SU-DHL-6 (cell line): ENCODE measurements around the gene ALPK1.

Experiments used
- H2AFZ ChIP-seq: fragments of 200-600 bp; sonication (generic); 2 replicates; pipeline ENCODE4 v1.6.1; 2014; ENCODE audit warnings: low read depth, mild to moderate bottlenecking, moderate library complexity, mixed read lengths, antibody characterized with exemption, low read length; ENCODE audit not compliant: severe bottlenecking
- H3F3A ChIP-seq: fragments of 200-600 bp; shearing (Covaris generic); 2 replicates; pipeline ENCODE4 v1.6.0; 2016; ENCODE audit warnings: antibody characterized with exemption, mild to moderate bottlenecking; ENCODE audit not compliant: insufficient read depth
- H3K27ac ChIP-seq: fragments of 200-600 bp; sonication (generic); 2 replicates; pipeline ENCODE4 v1.5.1; 2016; ENCODE audit warnings: low read depth, mild to moderate bottlenecking, low read length, moderate library complexity, mixed read lengths
- H3K27me3 ChIP-seq: fragments of 200-600 bp; sonication (generic), shearing (Covaris generic); 2 replicates; pipeline ENCODE4 v1.6.0; 2014; ENCODE audit warnings: mild to moderate bottlenecking, low read length
- H3K36me3 ChIP-seq: fragments of 200-600 bp; sonication (generic); 2 replicates; pipeline ENCODE4 v1.6.1; 2014; ENCODE audit warnings: mild to moderate bottlenecking, low read length, mixed read lengths
- H3K4me2 ChIP-seq: fragments of 300-600, 200-600 bp; shearing (Covaris generic), sonication (generic); 2 replicates; pipeline ENCODE4 v1.6.0; 2014; ENCODE audit warnings: low read length, low read depth, mild to moderate bottlenecking; ENCODE audit not compliant: poor library complexity, severe bottlenecking
- H3K4me3 ChIP-seq: fragments of 200-600 bp; sonication (generic); 2 replicates; pipeline ENCODE4 v1.5.1; 2014; ENCODE audit warnings: antibody characterized with exemption, low read length, mild to moderate bottlenecking, mixed read lengths; ENCODE audit not compliant: insufficient read depth, poor library complexity, severe bottlenecking
- H3K79me2 ChIP-seq: fragments of 200-600 bp; sonication (generic); 2 replicates; pipeline ENCODE4 v1.6.1; 2014; ENCODE audit warnings: mild to moderate bottlenecking, low read length, moderate library complexity; ENCODE audit not compliant: insufficient read depth
- H3K9ac ChIP-seq: fragments of 200-600 bp; sonication (generic); 2 replicates; pipeline ENCODE4 v1.7.0; 2014; ENCODE audit warnings: mild to moderate bottlenecking, low read length
- H3K9me2 ChIP-seq: fragments of 200-600 bp; sonication (generic); replicated peaks from 2 replicates; pipeline ENCODE4 v1.6.1; 2014; ENCODE audit warnings: low read length; ENCODE audit not compliant: insufficient read depth
- H3K9me3 ChIP-seq: fragments of 200-600 bp; sonication (generic); 2 replicates; pipeline ENCODE4 v1.6.1; 2014; ENCODE audit warnings: low read length, mixed read lengths; ENCODE audit not compliant: insufficient read depth
- H4K20me1 ChIP-seq: fragments of 200-600 bp; sonication (generic); 2 replicates; pipeline ENCODE4 v1.6.1; 2014; ENCODE audit warnings: low read depth, mild to moderate bottlenecking, antibody characterized with exemption, low read length, moderate library complexity, mixed read lengths
- EZH2phosphoT487 ChIP-seq: fragments of 200-600 bp; sonication (generic), shearing (Covaris generic); conservative IDR thresholded peaks from 2 replicates; pipeline ENCODE4 v1.6.1; 2018; ENCODE audit warnings: mild to moderate bottlenecking, antibody characterized with exemption, low read length, moderate library complexity, mixed read lengths
- TF ChIP-seq, protein P1 (sequence below): fragments of 200-600 bp; sonication (generic); IDR thresholded peaks from one replicate; pipeline ENCODE4 v1.5.1; 2017; ENCODE audit warnings: antibody characterized with exemption, mild to moderate bottlenecking, low read length, moderate library complexity; ENCODE audit not compliant: insufficient read depth, poor library complexity, severe bottlenecking

Gene ALPK1

DNA sequence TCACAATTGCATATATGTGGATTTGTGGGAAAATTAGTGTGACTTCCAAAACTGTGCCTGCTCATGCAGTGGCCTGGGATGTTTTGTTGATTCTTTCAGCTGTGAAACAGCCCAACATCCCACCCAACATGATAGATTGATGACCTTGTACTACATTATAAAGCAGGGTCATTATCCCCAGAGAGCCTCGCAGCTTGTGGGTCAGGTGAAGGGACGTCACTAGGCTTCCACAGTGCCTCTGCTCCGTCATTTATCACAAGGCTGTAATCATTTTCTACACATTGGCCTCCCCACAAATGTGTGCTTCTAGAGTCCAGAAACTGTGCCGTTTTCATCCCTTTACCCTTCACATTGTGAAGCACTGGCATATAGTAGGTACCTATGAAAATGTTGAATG lies 31.6 kb downstream of the ALPK1 start:
- Histone ChIP-seq H3K9ac (no peak overlapping the region), H2AFZ (no peak overlapping the region), H3K4me2 (no peak overlapping the region), H3F3A (no peaks in the 10 kb centered on the region), H3K4me3 (no peak overlapping the region), H3K79me2 (no peaks in the 10 kb centered on the region), H4K20me1 (no peaks in the 10 kb centered on the region), H3K27me3 (no peaks in the 10 kb centered on the region), H3K9me2 (no peaks in the 10 kb centered on the region), H3K9me3 (no peaks in the 10 kb centered on the region), H3K36me3 (no peaks in the 10 kb centered on the region), H3K27ac (no peak overlapping the region)
- TF ChIP-seq, protein P1, sequence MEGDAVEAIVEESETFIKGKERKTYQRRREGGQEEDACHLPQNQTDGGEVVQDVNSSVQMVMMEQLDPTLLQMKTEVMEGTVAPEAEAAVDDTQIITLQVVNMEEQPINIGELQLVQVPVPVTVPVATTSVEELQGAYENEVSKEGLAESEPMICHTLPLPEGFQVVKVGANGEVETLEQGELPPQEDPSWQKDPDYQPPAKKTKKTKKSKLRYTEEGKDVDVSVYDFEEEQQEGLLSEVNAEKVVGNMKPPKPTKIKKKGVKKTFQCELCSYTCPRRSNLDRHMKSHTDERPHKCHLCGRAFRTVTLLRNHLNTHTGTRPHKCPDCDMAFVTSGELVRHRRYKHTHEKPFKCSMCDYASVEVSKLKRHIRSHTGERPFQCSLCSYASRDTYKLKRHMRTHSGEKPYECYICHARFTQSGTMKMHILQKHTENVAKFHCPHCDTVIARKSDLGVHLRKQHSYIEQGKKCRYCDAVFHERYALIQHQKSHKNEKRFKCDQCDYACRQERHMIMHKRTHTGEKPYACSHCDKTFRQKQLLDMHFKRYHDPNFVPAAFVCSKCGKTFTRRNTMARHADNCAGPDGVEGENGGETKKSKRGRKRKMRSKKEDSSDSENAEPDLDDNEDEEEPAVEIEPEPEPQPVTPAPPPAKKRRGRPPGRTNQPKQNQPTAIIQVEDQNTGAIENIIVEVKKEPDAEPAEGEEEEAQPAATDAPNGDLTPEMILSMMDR: no peak
- no peak for TF ChIP-seq EZH2phosphoT487

DNA sequence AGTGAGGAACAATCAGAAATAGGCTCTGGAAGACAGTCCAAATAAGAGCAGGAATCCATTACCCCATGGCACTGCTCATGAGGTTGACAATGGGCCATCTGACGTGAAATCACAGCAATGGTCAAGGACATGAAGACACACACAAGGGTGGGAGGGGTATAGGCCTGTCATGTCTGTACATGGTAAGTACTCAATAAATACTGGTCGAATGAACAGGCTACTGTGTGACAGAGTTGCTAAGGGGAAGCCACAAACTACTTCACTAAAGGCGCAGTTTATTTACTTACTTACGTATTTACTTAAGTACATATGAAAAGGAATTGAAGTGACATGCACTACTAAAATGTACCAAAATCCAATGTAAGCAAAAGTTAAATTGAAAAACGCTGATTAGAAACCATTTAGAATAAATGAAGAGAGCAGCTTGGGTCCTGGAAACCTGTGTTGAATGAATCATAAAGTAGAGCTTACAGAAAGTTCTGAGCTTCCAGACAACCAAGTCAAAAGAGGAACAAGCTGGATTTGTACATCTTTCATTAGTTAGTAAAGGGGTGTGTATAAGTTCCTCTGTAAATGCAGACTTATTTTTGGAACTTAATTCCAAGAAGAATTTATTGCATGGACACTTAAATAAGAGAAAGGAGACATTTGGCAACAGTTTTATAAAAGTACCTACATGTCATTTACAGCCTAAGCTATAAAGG lies 32.7 kb downstream of the ALPK1 start:
- no peaks in the 10 kb centered on the region for H4K20me1 ChIP-seq
- H3K36me3 ChIP-seq: no peaks in the 10 kb centered on the region
- H3K27me3 ChIP-seq: no peaks in the 10 kb centered on the region
- no peaks in the 10 kb centered on the region for H3K79me2 ChIP-seq
- no peak overlapping the region for H3K4me3 ChIP-seq
- H3K9me3 ChIP-seq: no peaks in the 10 kb centered on the region
- no peaks in the 10 kb centered on the region for H3K9me2 ChIP-seq
- TF ChIP-seq, protein P1: no peak
- no peak overlapping the region for H3K27ac ChIP-seq
- H2AFZ ChIP-seq: no peak overlapping the region
- H3K4me2 ChIP-seq: no peak overlapping the region
- H3K9ac ChIP-seq: no peak overlapping the region
- no peaks in the 10 kb centered on the region for H3F3A ChIP-seq

DNA sequence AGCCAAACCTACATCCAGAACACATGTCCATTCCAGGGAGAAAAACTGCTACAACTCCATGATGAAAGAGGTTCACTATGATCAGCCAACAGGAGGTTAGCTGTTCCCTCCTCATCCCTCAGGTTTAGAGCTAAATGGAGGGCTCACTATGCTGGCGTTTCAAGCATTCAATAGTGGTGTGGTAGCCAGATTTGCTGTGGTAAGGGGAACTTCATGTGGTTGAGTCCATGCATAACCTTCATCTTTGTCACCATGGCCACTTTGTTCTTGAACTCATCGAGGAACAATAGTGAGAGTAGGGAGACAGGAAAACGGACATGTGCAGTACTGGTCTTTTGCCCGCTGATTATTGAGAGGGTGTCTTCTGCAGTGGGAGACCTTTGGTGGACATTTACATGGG lies 33.8 kb downstream of the ALPK1 start:
- no peak overlapping the region for H3K9ac ChIP-seq
- no peaks in the 10 kb centered on the region for H3F3A ChIP-seq
- H3K4me3 ChIP-seq: no peak overlapping the region
- H3K4me2 ChIP-seq: no peak overlapping the region
- H3K9me3 ChIP-seq: no peaks in the 10 kb centered on the region
- no peaks in the 10 kb centered on the region for H3K9me2 ChIP-seq
- H3K79me2 ChIP-seq: no peaks in the 10 kb centered on the region
- H4K20me1 ChIP-seq: no peaks in the 10 kb centered on the region
- H3K27me3 ChIP-seq: no peaks in the 10 kb centered on the region
- H2AFZ ChIP-seq: no peak overlapping the region
- no peak overlapping the region for H3K27ac ChIP-seq
- no peaks in the 10 kb centered on the region for H3K36me3 ChIP-seq
- TF ChIP-seq, protein P1: no peak
- no peak for TF ChIP-seq EZH2phosphoT487
